ENCODE results near the gene EIF3I.

The EIF3I gene

DNA sequence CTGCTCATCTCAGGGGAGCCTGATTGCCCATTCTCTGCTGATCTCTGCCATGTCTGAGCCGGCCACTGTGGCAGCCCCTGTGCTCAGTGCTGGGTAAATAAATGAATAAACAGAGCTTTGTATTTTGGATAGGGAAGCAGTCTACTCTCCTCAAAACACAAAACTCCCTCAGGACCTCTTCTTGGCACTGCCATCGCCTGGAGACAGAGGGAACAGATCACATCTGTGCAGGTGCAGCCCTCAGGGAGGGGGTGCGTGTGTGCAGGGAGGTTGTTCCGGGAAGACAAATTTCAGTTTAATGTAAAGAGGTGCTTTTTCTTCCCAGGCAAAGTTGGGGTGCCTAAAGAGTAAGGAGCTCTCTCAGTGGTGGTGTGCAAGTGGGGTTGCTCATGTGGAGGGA is 17.1 kb downstream of the EIF3I start:
- TF ChIP-seq POLR2AphosphoS5 (IDR thresholded peaks at IDR 0.05; ENCODE audit: low read depth, low read length), result no peak
- TF ChIP-seq SIN3A (IDR thresholded peaks at IDR 0.05; ENCODE audit: borderline replicate concordance, insufficient read depth, low read length), result no peak
- no peak for TF ChIP-seq TAF1 (IDR thresholded peaks at IDR 0.05; ENCODE audit: borderline replicate concordance, insufficient read depth, low read length)
- TF ChIP-seq, protein P1, sequence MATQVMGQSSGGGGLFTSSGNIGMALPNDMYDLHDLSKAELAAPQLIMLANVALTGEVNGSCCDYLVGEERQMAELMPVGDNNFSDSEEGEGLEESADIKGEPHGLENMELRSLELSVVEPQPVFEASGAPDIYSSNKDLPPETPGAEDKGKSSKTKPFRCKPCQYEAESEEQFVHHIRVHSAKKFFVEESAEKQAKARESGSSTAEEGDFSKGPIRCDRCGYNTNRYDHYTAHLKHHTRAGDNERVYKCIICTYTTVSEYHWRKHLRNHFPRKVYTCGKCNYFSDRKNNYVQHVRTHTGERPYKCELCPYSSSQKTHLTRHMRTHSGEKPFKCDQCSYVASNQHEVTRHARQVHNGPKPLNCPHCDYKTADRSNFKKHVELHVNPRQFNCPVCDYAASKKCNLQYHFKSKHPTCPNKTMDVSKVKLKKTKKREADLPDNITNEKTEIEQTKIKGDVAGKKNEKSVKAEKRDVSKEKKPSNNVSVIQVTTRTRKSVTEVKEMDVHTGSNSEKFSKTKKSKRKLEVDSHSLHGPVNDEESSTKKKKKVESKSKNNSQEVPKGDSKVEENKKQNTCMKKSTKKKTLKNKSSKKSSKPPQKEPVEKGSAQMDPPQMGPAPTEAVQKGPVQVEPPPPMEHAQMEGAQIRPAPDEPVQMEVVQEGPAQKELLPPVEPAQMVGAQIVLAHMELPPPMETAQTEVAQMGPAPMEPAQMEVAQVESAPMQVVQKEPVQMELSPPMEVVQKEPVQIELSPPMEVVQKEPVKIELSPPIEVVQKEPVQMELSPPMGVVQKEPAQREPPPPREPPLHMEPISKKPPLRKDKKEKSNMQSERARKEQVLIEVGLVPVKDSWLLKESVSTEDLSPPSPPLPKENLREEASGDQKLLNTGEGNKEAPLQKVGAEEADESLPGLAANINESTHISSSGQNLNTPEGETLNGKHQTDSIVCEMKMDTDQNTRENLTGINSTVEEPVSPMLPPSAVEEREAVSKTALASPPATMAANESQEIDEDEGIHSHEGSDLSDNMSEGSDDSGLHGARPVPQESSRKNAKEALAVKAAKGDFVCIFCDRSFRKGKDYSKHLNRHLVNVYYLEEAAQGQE (IDR thresholded peaks at IDR 0.05; ENCODE audit: insufficient read depth in 1 of 2, low read depth in 2 of 2, low read length in 2 of 2), result no peak
- TF ChIP-seq FOXP2 (optimal IDR thresholded peaks at IDR 0.05; ENCODE audit: borderline replicate concordance, extremely low read depth, extremely low read length, insufficient read depth), result no peak

DNA sequence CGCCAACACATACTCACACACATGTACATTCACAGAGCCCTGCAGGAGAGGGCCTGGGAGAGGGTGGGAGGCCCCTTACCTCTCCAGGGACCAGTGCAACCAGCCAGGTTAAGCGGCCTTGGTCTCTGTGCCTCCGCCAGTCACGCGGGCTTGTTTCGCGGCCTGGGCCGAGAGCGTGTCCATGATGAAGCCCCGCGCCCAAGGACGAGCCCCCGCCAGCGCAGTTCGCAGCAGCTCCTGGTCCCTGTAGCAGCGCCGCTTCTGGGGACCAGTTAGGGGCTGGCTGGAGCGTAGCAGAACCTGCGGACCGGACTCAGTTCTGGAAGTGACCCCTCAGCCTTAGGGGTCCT is 17.6 kb downstream of the EIF3I start:
- no peak for TF ChIP-seq POLR2AphosphoS5 (IDR thresholded peaks at IDR 0.05; ENCODE audit: low read depth, low read length)
- TF ChIP-seq, protein P1 (IDR thresholded peaks at IDR 0.05; ENCODE audit: insufficient read depth in 1 of 2, low read depth in 2 of 2, low read length in 2 of 2), result no peak
- no peak for TF ChIP-seq TAF1 (IDR thresholded peaks at IDR 0.05; ENCODE audit: borderline replicate concordance, insufficient read depth, low read length)
- TF ChIP-seq SIN3A (IDR thresholded peaks at IDR 0.05; ENCODE audit: borderline replicate concordance, insufficient read depth, low read length), result no peak
- no peak for TF ChIP-seq FOXP2 (optimal IDR thresholded peaks at IDR 0.05; ENCODE audit: borderline replicate concordance, extremely low read depth, extremely low read length, insufficient read depth)

DNA sequence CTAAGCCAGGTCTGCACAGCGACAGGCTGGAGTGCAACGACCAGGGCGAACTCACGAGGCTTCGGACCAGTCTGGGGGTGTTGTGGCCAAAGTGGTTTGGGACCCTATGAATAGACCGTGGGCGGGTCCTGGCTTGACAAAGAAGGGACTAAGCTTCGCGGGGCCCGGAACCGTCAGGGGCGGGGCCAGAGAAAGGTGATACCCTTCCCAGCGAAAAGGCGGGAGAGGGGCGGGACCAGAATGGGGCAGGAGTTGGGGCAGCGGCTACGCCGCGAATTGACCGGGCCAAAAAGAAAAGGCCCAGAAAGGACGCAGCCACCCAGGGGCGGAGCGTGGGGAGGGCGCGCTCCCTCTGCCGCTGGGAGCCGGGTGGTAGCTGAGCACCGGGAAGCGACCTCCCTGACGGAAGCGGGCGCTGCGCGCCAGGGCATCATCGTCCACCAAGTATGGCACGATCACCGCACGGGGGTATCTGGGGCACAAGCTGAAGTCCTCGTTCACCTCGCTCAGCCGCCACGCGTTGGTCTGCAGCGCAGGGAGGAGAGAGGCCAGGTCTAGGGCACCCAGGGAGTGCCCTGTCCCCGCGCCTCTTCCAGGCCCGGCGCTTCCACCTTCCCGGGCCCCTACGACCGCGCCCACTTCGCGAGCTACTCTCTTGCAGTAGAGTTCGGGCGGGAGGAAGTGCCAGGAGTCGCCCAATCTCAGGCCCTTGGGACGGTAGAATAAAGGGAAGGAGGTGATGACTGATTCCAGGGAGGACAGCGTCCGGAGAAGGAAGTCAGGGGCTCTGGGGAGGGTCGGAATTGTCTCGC is 18.1 kb downstream of the EIF3I start:
- TF ChIP-seq, protein P1 (IDR thresholded peaks at IDR 0.05; ENCODE audit: insufficient read depth in 1 of 2, low read depth in 2 of 2, low read length in 2 of 2), result no peak
- no peak for TF ChIP-seq POLR2AphosphoS5 (IDR thresholded peaks at IDR 0.05; ENCODE audit: low read depth, low read length)
- no peak for TF ChIP-seq SIN3A (IDR thresholded peaks at IDR 0.05; ENCODE audit: borderline replicate concordance, insufficient read depth, low read length)
- TF ChIP-seq TAF1 (IDR thresholded peaks at IDR 0.05; ENCODE audit: borderline replicate concordance, insufficient read depth, low read length), result no peak
- TF ChIP-seq FOXP2 (optimal IDR thresholded peaks at IDR 0.05; ENCODE audit: borderline replicate concordance, extremely low read depth, extremely low read length, insufficient read depth), result no peak

GRCh38 chr1:32241001-32241763 is 19.0 kb downstream of the EIF3I start:
- TF ChIP-seq FOXP2 (optimal IDR thresholded peaks at IDR 0.05; ENCODE audit: borderline replicate concordance, extremely low read depth, extremely low read length, insufficient read depth) (no peak), TAF1 (IDR thresholded peaks at IDR 0.05; ENCODE audit: borderline replicate concordance, insufficient read depth, low read length) (no peak), SIN3A (IDR thresholded peaks at IDR 0.05; ENCODE audit: borderline replicate concordance, insufficient read depth, low read length) (no peak), POLR2AphosphoS5 (IDR thresholded peaks at IDR 0.05; ENCODE audit: low read depth, low read length) (no peak)
- TF ChIP-seq, protein P1 (IDR thresholded peaks at IDR 0.05; ENCODE audit: insufficient read depth in 1 of 2, low read depth in 2 of 2, low read length in 2 of 2), result no peak

Data from PFSK-1 (cell line).